ENCODE measurements around the gene PIP4K2A. TPM values are rescaled to one million over a fixed set of nuclear protein-coding genes. Genes with fewer than 3 reads are reported as not detected.

Gene PIP4K2A
- total and polyA plus RNA-seq, 7 donors = 2.3 to 9.7 (median 6.4) TPM

- Histone ChIP-seq H3K36me3 (ENCODE audit: insufficient read depth in 1 of 2, low read depth in 1 of 2) (no peaks in the 10 kb centered on the region), H3K4me1 (peaks cover 5% of the 10 kb centered on the region), H3K4me3 (no peak overlapping the region), H3K9me3 (no peaks in the 10 kb centered on the region), H3K27me3 (ENCODE audit: insufficient read depth in 3 of 3, low read length in 2 of 3) (no peaks in the 10 kb centered on the region), H3K27ac (no peak overlapping the region)
- DNase-seq (no peak), ATAC-seq (peak in 1 of 4 donors; percentile 24)
- WGBS, 3 donors = 87 to 89% (median 88%) methylated on average over 7 of the region's 7 CpGs
- intact Hi-C loops (cut with DNase I) = no loop called here
- no peak for TF ChIP-seq CTCF (IDR thresholded peaks at IDR 0.05)
These were observed 83.9 kb downstream of the PIP4K2A start for GRCh38 chr10:22630234-22631174.

- Histone ChIP-seq H3K27me3 (ENCODE audit: insufficient read depth in 3 of 3, low read length in 2 of 3) (no peaks in the 10 kb centered on the region), H3K4me1 (peaks cover 12% of the 10 kb centered on the region), H3K27ac (no peak overlapping the region), H3K36me3 (ENCODE audit: insufficient read depth in 1 of 2, low read depth in 1 of 2) (no peaks in the 10 kb centered on the region), H3K4me3 (no peak overlapping the region), H3K9me3 (no peaks in the 10 kb centered on the region)
- DNase-seq (no peak), ATAC-seq (no peak)
- WGBS, 3 donors = 92 to 94% (median 94%) methylated on average over 4 of the region's 4 CpGs
- TF ChIP-seq CTCF (IDR thresholded peaks at IDR 0.05) = no peak
- intact Hi-C loops (cut with DNase I) = no loop called here
These were observed 84.5 kb downstream of the PIP4K2A start for GRCh38 chr10:22629852-22630233.

- no peak for ATAC-seq
- H3K36me3 ChIP-seq (ENCODE audit: insufficient read depth in 1 of 2, low read depth in 1 of 2) = no peaks in the 10 kb centered on the region
- no peaks in the 10 kb centered on the region for H3K9me3 ChIP-seq
- TF ChIP-seq CTCF (IDR thresholded peaks at IDR 0.05) = no peak
- WGBS, 3 donors = 85 to 94% (median 89%) methylated on average over 2 of the region's 2 CpGs
- H3K4me3 ChIP-seq = no peak overlapping the region
- no peak overlapping the region for H3K27ac ChIP-seq
- DNase-seq = no peak
- intact Hi-C loops (cut with DNase I) = no loop called here
- H3K4me1 ChIP-seq = peaks cover 13% of the 10 kb centered on the region
- H3K27me3 ChIP-seq (ENCODE audit: insufficient read depth in 3 of 3, low read length in 2 of 3) = no peaks in the 10 kb centered on the region
These were observed 85.3 kb downstream of the PIP4K2A start for GRCh38 chr10:22629126-22629525.

GRCh38 chr10:22628309-22628708 lies 86.1 kb downstream of the PIP4K2A start:
- no peaks in the 10 kb centered on the region for H3K27me3 ChIP-seq (ENCODE audit: insufficient read depth in 3 of 3, low read length in 2 of 3)
- H3K9me3 ChIP-seq = no peaks in the 10 kb centered on the region
- TF ChIP-seq CTCF (IDR thresholded peaks at IDR 0.05) = no peak
- 76 to 84% (median 80%) methylated on average over 5 of the region's 5 CpGs for WGBS, 3 donors
- intact Hi-C loops (cut with DNase I) = no loop called here
- no peaks in the 10 kb centered on the region for H3K36me3 ChIP-seq (ENCODE audit: insufficient read depth in 1 of 2, low read depth in 1 of 2)
- no peak for ATAC-seq
- no peak overlapping the region for H3K4me3 ChIP-seq
- peaks cover 13% of the 10 kb centered on the region for H3K4me1 ChIP-seq
- no peak overlapping the region for H3K27ac ChIP-seq
- no peak for DNase-seq

Data from psoas muscle (tissue), 8 donors.